T-helper 17 cell (primary cell): ENCODE results near the gene CHN2. TPM values are rescaled to one million over a fixed set of nuclear protein-coding genes. Genes with fewer than 3 reads are reported as not detected.
A peak's percentile ranks its signal among the peaks of the same experiment; 100 is the strongest.

ENCODE experiments used
- ATAC-seq: fragments of 150-1000 bp; cut with Tn5 transposase; 2 replicates; pipeline ENCODE4 v1.10.0; 2021; ENCODE audit warnings: mild to moderate bottlenecking, moderate library complexity
- DNase-seq, 3 donors: peaks; one replicate each; pipeline versions ENCODE4 v3.0.0 to v3.0.0-alpha.2; 2020 to 2021
- H3K9me3 ChIP-seq: one replicate; pipeline ENCODE4 v1.7.0; 2013; ENCODE audit warnings: low read length, mild to moderate bottlenecking; ENCODE audit not compliant: control insufficient read depth, poor library complexity, severe bottlenecking
- H3K27ac Mint-ChIP-seq: one replicate; pipeline ENCODE4 v1.8.0; 2022; ENCODE audit warnings: mild to moderate bottlenecking, moderate library complexity, mixed read lengths
- H3K27me3 Mint-ChIP-seq: one replicate; pipeline ENCODE4 v1.8.0; 2022; ENCODE audit warnings: mixed read lengths
- H3K36me3 Mint-ChIP-seq: one replicate; pipeline ENCODE4 v1.8.0; 2022; ENCODE audit warnings: low read depth, mixed read lengths
- H3K4me1 Mint-ChIP-seq: one replicate; pipeline ENCODE4 v1.8.0; 2022; ENCODE audit warnings: mild to moderate bottlenecking, mixed read lengths
- H3K4me3 Mint-ChIP-seq: one replicate; pipeline ENCODE4 v1.8.0; 2022; ENCODE audit warnings: mild to moderate bottlenecking, moderate library complexity, mixed read lengths
- total RNA-seq, 4 donors: library from RNA in 2 of 4; stranded (reverse) in 2 of 4; gene quantifications; one replicate each; pipeline ENCODE4 v1.2.3 and lab custom pipeline; 2022 to 2026

CHN2 gene
- total RNA-seq, 2 donors from 2014 or later = 3.8 to 4.0 TPM

DNA sequence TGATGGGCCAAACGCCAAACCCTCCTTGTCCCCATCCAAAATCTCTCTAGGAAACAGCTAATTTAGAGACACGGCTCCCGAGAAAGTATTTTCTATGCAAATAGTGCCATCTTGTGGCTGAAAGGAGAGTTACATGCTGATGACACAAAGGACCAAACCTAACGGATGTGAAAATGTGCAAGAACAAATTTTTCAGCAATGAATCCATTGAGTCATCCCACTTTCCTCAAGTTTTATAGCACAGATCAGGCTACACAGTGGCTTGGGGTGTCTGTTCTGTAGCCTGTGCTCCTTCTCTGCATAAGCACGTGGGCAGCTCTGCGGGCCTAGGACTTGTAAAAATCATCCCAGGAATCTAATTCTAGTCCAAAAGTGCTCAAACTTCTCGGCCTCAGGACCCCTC, 214.3 kb downstream of the CHN2 start:
- Mint-ChIP-seq H3K27ac (no peak overlapping the region), H3K4me1 (no peaks in the 10 kb centered on the region), H3K4me3 (no peak overlapping the region), H3K27me3 (peaks cover 5% of the 10 kb centered on the region), H3K36me3 (no peaks in the 10 kb centered on the region)
- peak; percentile 58 for ATAC-seq
- no peaks in the 10 kb centered on the region for H3K9me3 ChIP-seq
- DNase-seq = peak in 1 of 3 donors; percentile 25

DNA sequence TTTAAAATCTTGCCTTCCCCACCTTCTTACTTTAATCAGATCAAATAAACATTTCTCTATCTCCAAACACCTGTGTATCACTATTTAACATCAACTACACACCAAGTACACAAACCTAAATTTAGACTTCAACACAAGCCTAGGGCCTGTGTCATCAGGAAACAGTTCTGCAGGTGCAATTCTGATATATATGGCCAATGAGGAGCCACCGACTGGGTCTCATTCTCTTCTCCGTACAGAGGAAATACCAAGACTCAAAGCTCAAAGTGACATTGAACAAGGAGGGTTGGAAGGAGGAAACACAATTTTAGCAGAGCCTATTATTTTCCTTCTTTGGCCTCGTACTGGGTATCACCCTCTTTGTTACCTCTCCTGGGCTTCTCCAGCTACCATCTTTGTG, 216.4 kb downstream of the CHN2 start:
- Mint-ChIP-seq H3K36me3 (no peaks in the 10 kb centered on the region), H3K27ac (no peak overlapping the region), H3K4me1 (peaks cover 2% of the 10 kb centered on the region), H3K27me3 (peaks cover 11% of the 10 kb centered on the region), H3K4me3 (no peak overlapping the region)
- DNase-seq (no peak), ATAC-seq (no peak)
- no peaks in the 10 kb centered on the region for H3K9me3 ChIP-seq

DNA sequence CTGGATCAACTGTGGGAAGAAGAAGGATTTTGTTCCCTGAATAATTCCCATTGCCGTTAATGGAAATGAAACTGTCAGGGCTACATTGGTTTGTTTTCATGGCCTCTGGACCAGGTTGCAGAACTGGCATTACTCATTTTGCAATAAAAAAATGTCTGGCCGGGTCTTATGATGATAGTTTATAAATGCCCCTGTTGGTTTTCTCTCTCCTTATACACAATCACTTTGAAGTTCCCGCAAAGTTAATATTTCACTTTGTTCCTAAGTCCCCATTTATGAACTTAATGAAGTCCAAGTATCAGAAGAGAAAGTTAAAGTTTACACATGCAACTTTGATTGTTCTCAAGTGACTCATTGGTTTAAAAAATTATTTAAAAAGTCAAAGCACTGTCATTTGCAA, 218.3 kb downstream of the CHN2 start:
- no peaks in the 10 kb centered on the region for H3K9me3 ChIP-seq
- H3K36me3 Mint-ChIP-seq = no peaks in the 10 kb centered on the region
- H3K27ac Mint-ChIP-seq = no peak overlapping the region
- peaks cover 2% of the 10 kb centered on the region for H3K4me1 Mint-ChIP-seq
- ATAC-seq (no peak), DNase-seq (no peak)
- peaks cover 13% of the 10 kb centered on the region for H3K27me3 Mint-ChIP-seq
- H3K4me3 Mint-ChIP-seq = no peak overlapping the region

DNA sequence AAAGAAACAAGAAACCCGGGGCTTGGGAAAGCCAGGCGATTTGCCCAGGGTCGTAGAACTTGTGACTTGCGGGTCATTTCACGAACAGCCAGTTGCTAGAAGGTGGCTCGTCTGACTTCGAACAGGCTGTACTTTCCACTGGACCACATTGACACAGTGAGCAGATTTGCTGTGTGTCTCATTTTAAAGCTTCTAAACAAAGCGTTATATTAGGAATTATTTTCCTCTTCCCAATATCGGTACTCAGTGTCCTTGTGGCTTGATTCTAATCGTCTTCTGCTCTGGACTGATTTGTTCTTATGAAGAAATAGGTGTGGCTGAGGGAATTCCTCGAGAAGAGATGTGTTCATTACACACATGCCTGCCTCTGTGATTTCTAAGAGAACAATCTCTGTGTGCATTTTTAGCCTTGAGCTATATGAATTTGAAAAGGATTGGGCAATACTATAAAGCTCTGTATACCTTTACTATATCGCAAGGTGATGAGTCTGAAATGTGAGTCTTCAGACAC, 219.1 kb downstream of the CHN2 start:
- Mint-ChIP-seq H3K27me3 (peaks cover 17% of the 10 kb centered on the region), H3K4me3 (no peak overlapping the region), H3K27ac (no peak overlapping the region), H3K36me3 (no peaks in the 10 kb centered on the region), H3K4me1 (peaks cover 2% of the 10 kb centered on the region)
- no peak for DNase-seq
- no peaks in the 10 kb centered on the region for H3K9me3 ChIP-seq
- no peak for ATAC-seq

DNA sequence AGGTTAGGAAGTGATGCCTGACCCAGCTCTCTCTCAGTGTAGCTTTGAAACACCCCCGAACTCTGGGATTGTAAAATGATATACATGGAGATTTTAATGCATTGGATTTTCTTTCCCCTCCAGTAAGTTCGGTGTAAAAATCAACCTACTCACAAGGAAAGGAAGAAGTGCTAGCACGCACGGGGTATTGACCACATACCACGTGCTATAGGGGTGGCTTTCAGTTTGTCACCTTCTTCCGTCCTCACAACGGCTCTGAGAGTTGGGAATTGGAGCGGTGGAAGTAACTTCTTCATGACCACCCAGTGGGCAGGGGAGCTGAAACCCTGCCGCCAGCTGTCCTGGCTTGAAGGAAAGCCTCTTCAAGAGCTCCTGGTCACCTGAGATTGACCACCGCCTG, 219.6 kb downstream of the CHN2 start:
- no peak for ATAC-seq
- Mint-ChIP-seq H3K4me1 (peaks cover 2% of the 10 kb centered on the region), H3K27ac (no peak overlapping the region), H3K36me3 (no peaks in the 10 kb centered on the region), H3K4me3 (no peak overlapping the region), H3K27me3 (peaks cover 17% of the 10 kb centered on the region)
- DNase-seq = no peak
- H3K9me3 ChIP-seq = no peaks in the 10 kb centered on the region

DNA sequence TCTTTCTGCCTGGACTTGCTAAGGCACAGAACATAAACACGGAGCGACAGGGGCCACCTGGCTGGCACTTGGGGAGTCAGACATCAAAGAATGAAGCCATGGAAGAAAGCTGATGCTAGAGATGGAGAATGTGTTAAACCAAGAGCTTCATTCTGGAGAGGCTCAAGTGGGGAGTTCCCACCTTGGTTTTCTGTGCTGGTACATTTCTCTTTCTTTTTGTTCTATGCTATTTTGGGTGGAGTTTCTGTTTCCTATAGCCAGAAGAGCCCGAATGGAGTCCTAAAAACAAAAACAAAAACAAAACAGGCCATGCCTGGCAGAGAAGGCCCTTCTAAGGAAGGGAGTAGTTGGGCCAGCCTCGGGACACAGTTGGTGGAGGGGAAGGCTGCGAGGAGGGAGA, 220.6 kb downstream of the CHN2 start:
- DNase-seq = no peak
- H3K9me3 ChIP-seq = no peaks in the 10 kb centered on the region
- no peak for ATAC-seq
- Mint-ChIP-seq H3K27me3 (peaks cover 17% of the 10 kb centered on the region), H3K4me3 (no peak overlapping the region), H3K27ac (no peak overlapping the region), H3K4me1 (peaks cover 2% of the 10 kb centered on the region), H3K36me3 (no peaks in the 10 kb centered on the region)

DNA sequence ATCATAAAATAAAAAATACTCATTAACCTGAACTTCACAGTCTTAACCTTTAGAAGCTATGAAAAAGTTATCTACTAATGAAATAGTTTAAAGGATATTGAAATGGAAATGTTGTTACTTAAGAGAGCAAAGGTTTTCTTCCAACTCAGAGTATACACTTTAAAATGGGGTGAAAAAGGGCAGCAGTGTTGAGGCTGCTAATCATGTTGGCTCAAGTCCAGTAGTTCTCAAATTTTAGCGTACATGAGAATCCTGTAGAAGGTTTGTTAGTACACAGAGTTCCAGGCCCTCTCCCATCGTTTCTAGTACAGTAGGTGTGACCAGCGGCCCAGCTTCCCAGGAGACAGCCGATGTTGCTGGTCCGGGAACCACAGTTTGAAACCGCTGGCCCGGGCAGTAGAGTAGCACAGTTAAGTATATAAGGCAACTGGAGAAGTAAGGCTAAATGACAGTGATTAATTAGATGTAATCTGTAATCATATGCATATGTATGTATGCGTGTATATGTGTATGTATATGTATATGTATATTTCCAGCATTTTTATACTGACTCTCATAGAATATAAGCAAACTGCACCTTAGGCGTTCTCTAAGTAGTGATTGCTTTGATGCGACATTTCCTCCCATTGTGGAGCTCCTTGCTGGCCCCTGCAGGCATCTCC, 221.8 kb downstream of the CHN2 start:
- no peak overlapping the region for H3K27ac Mint-ChIP-seq

DNA sequence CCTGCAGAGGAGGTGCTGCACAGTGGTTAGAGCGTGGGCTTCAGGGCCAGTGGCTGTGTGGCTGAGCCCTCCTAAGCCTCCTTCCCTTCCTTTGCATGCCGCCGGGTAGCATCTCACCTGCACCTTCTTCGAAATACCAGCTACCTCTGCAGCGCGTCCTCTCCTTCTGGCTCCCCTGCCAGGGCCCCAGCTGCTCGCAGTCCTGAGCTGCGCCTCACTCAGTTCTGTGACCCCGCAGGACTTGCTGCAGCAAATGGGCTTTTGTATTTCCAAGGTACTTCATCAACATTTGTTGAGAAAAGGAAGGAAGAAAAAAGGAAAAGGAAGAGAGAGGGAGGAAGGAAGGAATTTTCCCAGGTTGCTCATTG, 222.3 kb downstream of the CHN2 start:
- Mint-ChIP-seq H3K4me3 (no peak overlapping the region), H3K4me1 (peaks cover 2% of the 10 kb centered on the region), H3K36me3 (no peaks in the 10 kb centered on the region), H3K27me3 (peaks cover 17% of the 10 kb centered on the region), H3K27ac (no peak overlapping the region)
- H3K9me3 ChIP-seq = no peaks in the 10 kb centered on the region
- ATAC-seq = no peak
- DNase-seq = no peak

More for the DNA sequence above, 221.8 kb downstream of the CHN2 start:
- Mint-ChIP-seq H3K27me3 (peaks cover 17% of the 10 kb centered on the region), H3K4me1 (peaks cover 2% of the 10 kb centered on the region), H3K4me3 (no peak overlapping the region), H3K36me3 (no peaks in the 10 kb centered on the region)
- no peaks in the 10 kb centered on the region for H3K9me3 ChIP-seq
- DNase-seq = no peak
- ATAC-seq = no peak

DNA sequence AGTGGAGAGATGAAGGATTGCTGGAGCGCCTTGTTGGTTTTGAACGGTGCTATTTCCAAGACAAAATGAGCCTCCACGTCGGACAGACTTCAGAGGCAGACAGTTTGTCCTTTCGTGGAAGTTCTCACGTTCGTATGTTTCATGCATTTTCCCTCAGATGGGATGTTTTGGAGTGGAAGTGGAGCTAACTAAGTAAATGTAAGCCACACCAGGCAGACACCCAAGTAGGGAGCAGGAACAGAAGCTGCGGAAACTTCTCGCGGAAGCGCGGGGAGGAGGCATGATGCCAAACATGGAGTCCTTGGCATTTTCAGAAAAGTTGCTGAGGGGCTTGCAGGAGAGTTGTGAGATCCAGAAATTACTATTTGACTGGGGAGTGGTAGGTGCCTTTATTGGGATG, 223.5 kb downstream of the CHN2 start:
- H3K4me1 Mint-ChIP-seq = peaks cover 2% of the 10 kb centered on the region
- H3K36me3 Mint-ChIP-seq = no peaks in the 10 kb centered on the region
- H3K27ac Mint-ChIP-seq = no peak overlapping the region
- no peaks in the 10 kb centered on the region for H3K9me3 ChIP-seq
- DNase-seq (no peak), ATAC-seq (no peak)
- no peak overlapping the region for H3K4me3 Mint-ChIP-seq
- peaks cover 17% of the 10 kb centered on the region for H3K27me3 Mint-ChIP-seq

DNA sequence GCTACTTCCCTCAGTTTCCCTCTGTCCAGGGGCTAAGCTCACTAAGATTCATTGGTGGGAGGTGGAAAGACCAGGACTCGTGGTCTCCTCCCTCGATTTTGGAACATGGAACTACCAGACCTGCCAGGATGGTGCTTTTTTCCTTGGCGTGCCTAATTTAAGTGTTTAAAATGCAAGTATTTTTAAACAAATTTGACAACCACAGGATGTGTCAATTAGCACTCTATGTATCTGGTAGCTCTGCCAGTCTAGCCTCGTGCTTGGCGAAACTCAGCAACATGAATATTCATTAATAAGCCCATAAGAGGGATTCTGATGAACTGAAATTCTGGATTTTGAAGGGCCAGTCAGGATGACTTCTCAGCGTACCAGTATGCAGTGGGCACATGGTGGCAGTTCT, 224.1 kb downstream of the CHN2 start:
- Mint-ChIP-seq H3K36me3 (no peaks in the 10 kb centered on the region), H3K4me3 (no peak overlapping the region)

DNA sequence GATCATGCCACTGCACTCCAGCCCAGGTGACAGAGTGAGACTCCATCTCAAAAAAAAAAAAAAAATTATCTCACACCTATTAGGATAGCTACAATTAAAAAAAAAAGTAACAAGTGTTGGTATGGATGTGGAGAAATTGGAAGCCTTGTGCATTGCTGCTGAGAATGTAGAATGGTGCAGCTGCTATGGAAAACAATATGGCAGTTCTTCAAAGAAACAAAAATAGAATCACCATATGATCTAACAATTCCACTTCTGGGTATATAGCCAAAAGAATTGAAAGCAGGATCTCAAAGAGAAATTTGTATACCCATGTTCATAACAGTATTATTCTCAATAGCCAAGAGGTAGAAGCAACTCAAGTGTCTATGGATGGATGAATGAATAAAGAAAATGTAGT, 225.4 kb downstream of the CHN2 start:
- Mint-ChIP-seq H3K4me3 (no peak overlapping the region), H3K36me3 (no peaks in the 10 kb centered on the region), H3K4me1 (no peaks in the 10 kb centered on the region), H3K27me3 (peaks cover 16% of the 10 kb centered on the region), H3K27ac (no peak overlapping the region)
- H3K9me3 ChIP-seq = no peaks in the 10 kb centered on the region
- ATAC-seq (no peak), DNase-seq (no peak)

More for the DNA sequence above, 224.1 kb downstream of the CHN2 start:
- no peaks in the 10 kb centered on the region for H3K9me3 ChIP-seq
- DNase-seq = no peak
- H3K27ac Mint-ChIP-seq = no peak overlapping the region
- no peak for ATAC-seq
- H3K27me3 Mint-ChIP-seq = peaks cover 18% of the 10 kb centered on the region
- peaks cover 2% of the 10 kb centered on the region for H3K4me1 Mint-ChIP-seq

DNA sequence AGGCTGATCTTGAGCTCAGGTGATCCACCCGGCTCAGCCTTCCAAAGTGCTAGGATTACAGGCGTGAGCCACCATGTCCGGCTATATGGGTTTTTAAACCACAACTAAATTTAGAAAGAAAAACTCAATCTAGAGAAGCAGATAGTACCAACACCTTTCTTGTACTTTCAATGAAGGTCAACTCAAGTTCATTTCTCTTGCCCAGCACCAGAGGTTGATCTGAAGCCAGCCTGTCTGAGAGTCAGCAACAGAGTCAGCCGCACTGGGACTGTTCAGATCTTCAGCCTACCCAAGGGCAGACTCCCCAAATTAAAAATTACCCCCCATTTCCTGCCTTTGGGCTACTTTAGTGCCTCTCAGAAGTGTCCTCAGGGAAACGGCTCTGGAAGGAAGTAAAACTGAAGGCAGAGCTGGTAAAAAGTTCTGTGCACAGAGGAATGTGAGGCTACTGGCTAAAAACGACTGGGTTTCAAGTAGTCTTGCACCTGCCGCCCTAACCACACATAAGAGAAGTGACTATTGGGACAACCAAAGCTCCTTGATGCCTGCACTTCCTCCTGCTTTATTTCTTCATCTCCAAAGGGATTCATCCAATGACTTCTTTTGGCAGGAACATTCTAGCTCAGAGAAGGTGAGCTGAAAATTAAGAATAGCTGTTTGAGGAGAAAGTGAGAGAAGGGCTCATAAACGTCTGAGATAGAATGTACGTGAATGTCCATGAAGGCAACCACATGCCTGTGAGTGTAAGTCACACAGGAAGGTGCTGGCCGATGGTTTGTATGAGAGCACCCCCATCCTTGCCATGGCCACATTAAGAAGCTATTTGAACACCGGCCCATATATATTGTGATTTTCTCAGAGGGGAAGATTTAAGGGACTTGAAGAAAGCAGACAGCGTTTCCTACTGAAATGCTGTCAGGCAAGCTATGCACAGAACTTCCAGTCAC, 226.7 kb downstream of the CHN2 start:
- no peaks in the 10 kb centered on the region for H3K36me3 Mint-ChIP-seq
- no peaks in the 10 kb centered on the region for H3K9me3 ChIP-seq
- H3K4me1 Mint-ChIP-seq = no peaks in the 10 kb centered on the region
- ATAC-seq (no peak), DNase-seq (no peak)
- peaks cover 10% of the 10 kb centered on the region for H3K27me3 Mint-ChIP-seq
- H3K4me3 Mint-ChIP-seq = no peak overlapping the region
- H3K27ac Mint-ChIP-seq = no peak overlapping the region

DNA sequence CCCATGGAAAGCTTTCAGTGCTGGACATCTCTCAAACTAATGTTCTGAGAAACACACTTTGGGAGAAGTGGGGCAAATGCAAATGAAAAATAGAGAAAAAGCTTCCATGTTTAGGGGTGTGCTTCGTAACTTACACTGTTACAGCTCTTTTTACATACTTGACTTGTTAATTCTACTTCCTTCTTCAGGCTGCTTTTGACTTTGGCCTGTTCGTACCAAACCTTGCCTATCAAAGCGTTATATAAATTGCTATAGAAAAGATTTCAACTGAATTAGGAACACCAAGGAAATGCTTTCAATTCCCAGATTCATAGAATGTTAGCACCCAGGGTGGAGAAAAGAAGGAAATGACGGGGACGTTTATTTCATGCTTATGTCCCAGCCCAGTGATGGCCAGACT, 228.3 kb downstream of the CHN2 start:
- no peaks in the 10 kb centered on the region for H3K4me1 Mint-ChIP-seq
- H3K9me3 ChIP-seq = no peaks in the 10 kb centered on the region
- H3K27ac Mint-ChIP-seq = no peak overlapping the region
- peaks cover 9% of the 10 kb centered on the region for H3K27me3 Mint-ChIP-seq
- no peak overlapping the region for H3K4me3 Mint-ChIP-seq
- no peak for DNase-seq
- H3K36me3 Mint-ChIP-seq = no peaks in the 10 kb centered on the region
- no peak for ATAC-seq
